Endothelial cell of umbilical vein (primary cell): ENCODE data around the gene LRRC66. TPM values are rescaled to one million over a fixed set of nuclear protein-coding genes. Genes with fewer than 3 reads are reported as not detected.
A peak's percentile ranks its signal among the peaks of the same experiment; 100 is the strongest.

ENCODE experiments used
- BruUV-seq: library from RNA; stranded (reverse); fragments of 400-500 nt; replicated peaks from 2 replicates; lab custom pipeline; 2021; lab: Mats Ljungman, UMichigan
- CTCF ChIA-PET: fragments of 300-600, 350-600 bp; sonication (Branson Sonifier 250); formaldehyde crosslinking; loops from one replicate; lab custom pipeline; 2021; ENCODE audit warnings: antibody characterized with exemption, inconsistent platforms; lab: Charles Lee
- POLR2A ChIA-PET: fragments of 300-600, 350-600 bp; sonication (Branson Sonifier 250); formaldehyde crosslinking; loops from one replicate; lab custom pipeline; 2021; ENCODE audit warnings: antibody characterized with exemption, inconsistent platforms; lab: Charles Lee
- DNase-seq: peaks from one replicate; pipeline ENCODE4 v3.0.0-alpha.2; 2011; ENCODE audit warnings: low read depth, low spot score
- FAIRE-seq: peaks from 2 replicates; lab custom pipeline; 2011; peaks lifted over from hg19 to GRCh38; lab: Jason Lieb, UNC
- H2AFZ ChIP-seq: 2 replicates; pipeline ENCODE4 v1.6.0; 2012; ENCODE audit warnings: low read depth, low read length, control low read depth, inconsistent platforms
- H3K27ac ChIP-seq: 2 replicates; pipeline ENCODE4 v1.5.1; 2011; ENCODE audit warnings: low read depth, mild to moderate bottlenecking, control low read depth, low read length, moderate library complexity; ENCODE audit not compliant: insufficient read depth
- H3K27me3 ChIP-seq, 2 experiments: 2 replicates each; pipeline versions ENCODE4 v1.6.0 to v1.6.1; 2011; ENCODE audit warnings: low read length in 2 of 2, mixed read lengths in 1 of 2; ENCODE audit not compliant: control insufficient read depth in 2 of 2, insufficient read depth in 2 of 2
- H3K36me3 ChIP-seq, 2 experiments: 2 replicates in 1 of 2; 3 replicates in 1 of 2; pipeline ENCODE4 v1.5.1; 2011; ENCODE audit warnings: low read length in 2 of 2, mild to moderate bottlenecking in 1 of 2, moderate library complexity in 1 of 2; ENCODE audit not compliant: control insufficient read depth in 2 of 2, insufficient read depth in 2 of 2; ENCODE audit errors: extremely low read depth in 1 of 2
- H3K4me1 ChIP-seq: 3 replicates; pipeline ENCODE4 v1.5.1; 2011; ENCODE audit warnings: mild to moderate bottlenecking, low read length; ENCODE audit not compliant: control insufficient read depth, insufficient read depth; ENCODE audit errors: extremely low read depth
- H3K4me2 ChIP-seq: 2 replicates; pipeline ENCODE4 v1.6.1; 2011; ENCODE audit warnings: low read length, control low read depth, mixed read lengths; ENCODE audit not compliant: insufficient read depth
- H3K4me3 ChIP-seq, 3 experiments: fragments of 200-600 bp in 1 of 3; sonication (generic), shearing (Covaris generic) in 1 of 3; replicated peaks in 1 of 3; 2 replicates each; pipeline ENCODE4 v1.5.1; 2011 to 2016; ENCODE audit warnings: control low read depth in 3 of 3, low read length in 3 of 3, mild to moderate bottlenecking in 2 of 3, inconsistent platforms in 1 of 3, low read depth in 1 of 3, moderate library complexity in 1 of 3; ENCODE audit not compliant: insufficient read depth in 1 of 3
- H3K79me2 ChIP-seq: 2 replicates; pipeline ENCODE4 v1.6.0; 2012; ENCODE audit warnings: low read length, inconsistent platforms; ENCODE audit not compliant: control insufficient read depth, insufficient read depth
- H3K9ac ChIP-seq: replicated peaks from 2 replicates; pipeline ENCODE3; 2011; ENCODE audit warnings: low read length, control low read depth; ENCODE audit not compliant: insufficient read depth; ENCODE audit errors: extremely low read depth
- H3K9me1 ChIP-seq: replicated peaks from 3 replicates; pipeline ENCODE4 v1.6.0; 2011; ENCODE audit warnings: mild to moderate bottlenecking, low read length; ENCODE audit not compliant: control insufficient read depth, insufficient read depth; ENCODE audit errors: extremely low read depth
- H3K9me3 ChIP-seq: replicated peaks from 2 replicates; pipeline ENCODE4 v1.5.1; 2012; ENCODE audit warnings: low read length, inconsistent platforms; ENCODE audit not compliant: control insufficient read depth, insufficient read depth
- H4K20me1 ChIP-seq: replicated peaks from 2 replicates; pipeline ENCODE3; 2011; ENCODE audit warnings: mild to moderate bottlenecking, low read length; ENCODE audit not compliant: control insufficient read depth, insufficient read depth; ENCODE audit errors: extremely low read depth
- EZH2 ChIP-seq: IDR thresholded peaks from 2 replicates; pipeline ENCODE4 v1.6.1; 2012; ENCODE audit warnings: borderline replicate concordance, low read depth, mild to moderate bottlenecking, moderate library complexity, low read length, inconsistent platforms; ENCODE audit not compliant: severe bottlenecking
- FOS ChIP-seq: IDR thresholded peaks from 2 replicates; pipeline ENCODE4 v1.6.1; 2011; ENCODE audit warnings: mild to moderate bottlenecking, low read length, moderate library complexity, borderline replicate concordance; ENCODE audit not compliant: insufficient read depth
- MYC ChIP-seq: IDR thresholded peaks from one replicate; pipeline ENCODE4 v1.6.1; 2011; ENCODE audit warnings: mild to moderate bottlenecking, low read depth, low read length
- POLR2A ChIP-seq: IDR thresholded peaks from 2 replicates; pipeline ENCODE4 v1.6.1; 2012; ENCODE audit warnings: low read depth, mild to moderate bottlenecking, control low read depth, low read length
- POLR2AphosphoS5 ChIP-seq: IDR thresholded peaks from 2 replicates; pipeline ENCODE4 v1.6.1; 2012; ENCODE audit warnings: low read depth, mild to moderate bottlenecking, control low read depth, low read length, moderate library complexity; ENCODE audit not compliant: insufficient read depth
- dilution Hi-C: fragments of 300-500 bp; cut with MboI; formaldehyde crosslinking; loops from one replicate; pipeline ENCODE4 v1.15.0; 2019; ENCODE audit warnings: low sequenced_read_pairs; ENCODE audit not compliant: extremely low pct_ligation_motif_present
- intact Hi-C: fragments of 100-400 bp; cut with micrococcal nuclease; formaldehyde crosslinking; loops from one replicate; pipeline ENCODE4 v1.10.0; 2022
- polyA plus RNA-seq, 4 experiments: library from polyadenylated mRNA; depleted of rRNA in 3 of 4; stranded (reverse) in 3 of 4; unstranded in 1 of 4; fragments of >200 nt; gene quantifications; 2 replicates each; pipeline versions ENCODE4 v1.2.1 to v1.2.3, GENCODE V29; 2011 to 2012; ENCODE audit warnings: missing spikeins in 1 of 4
- total RNA-seq: library from RNA; stranded (reverse); gene quantifications from 2 replicates; pipeline ENCODE4 v1.2.3, GENCODE V29; 2021
- TF ChIP-seq, protein P1 (sequence below), 2 donors: IDR thresholded peaks; 1 replicate in 1 of 2; 2 replicates in 1 of 2; pipeline ENCODE4 v1.5.1; 2011; ENCODE audit warnings: low read length in 2 of 2, mild to moderate bottlenecking in 2 of 2, moderate library complexity in 2 of 2, control low read depth in 1 of 2, inconsistent platforms in 1 of 2, low read depth in 1 of 2; ENCODE audit not compliant: insufficient read depth in 1 of 2; ENCODE audit errors: extremely low read depth in 1 of 2
- TF ChIP-seq, protein P2 (sequence below): IDR thresholded peaks from 2 replicates; pipeline ENCODE4 v1.6.1; 2011; ENCODE audit not compliant: insufficient read depth, insufficient read length

Gene LRRC66
- total and polyA plus RNA-seq, 2 donors (not counting 3 experiments of a cell fraction or from before 2014, with no cell fraction given): 0.15 to 0.27 TPM

DNA sequence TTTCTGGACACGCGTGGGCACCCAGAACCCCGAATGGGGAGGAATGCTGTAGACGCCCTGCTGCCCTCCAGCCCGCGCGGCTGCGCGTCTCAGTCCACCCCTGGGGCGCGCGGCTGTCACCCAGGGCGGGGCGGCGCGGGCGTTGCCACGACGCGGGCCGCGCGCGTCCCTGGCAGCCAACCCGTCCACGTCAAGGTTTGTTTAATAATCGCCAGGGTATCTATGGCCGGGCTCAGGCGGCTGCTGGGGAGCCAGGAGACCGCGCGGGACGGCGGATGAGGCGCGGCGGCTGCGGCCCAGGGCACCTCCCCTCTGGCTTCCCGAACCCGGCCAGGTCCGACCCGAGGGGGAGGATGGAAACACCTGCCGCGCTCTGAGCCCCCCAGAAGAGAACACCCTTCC lies 31.1 kb upstream of the LRRC66 start, which contains the start of gene SPATA18:
Gene SPATA18 (plus strand): TSS at position 92 of the 402 bp plus-strand sequence. CDS start 401 bp downstream, outside the sequence.
- peak within 1 kb of the TSS; percentile 10 for H3K27ac ChIP-seq
- H3K9me1 ChIP-seq: no peaks in the 10 kb centered on the region
- BruUV-seq: no TSS peak
- H3K27me3 ChIP-seq: peaks cover 23 to 47% of the 10 kb centered on the region in 2 experiments
- H3K79me2 ChIP-seq: no peaks in the 10 kb centered on the region
- peak within 1 kb of the TSS; percentile 71 to 74 (median 72) for H3K4me3 ChIP-seq
- FAIRE-seq (no peak), DNase-seq (no peak)
- H3K4me1 ChIP-seq: peaks cover 12% of the 10 kb centered on the region
- H3K36me3 ChIP-seq: no peaks in the 10 kb centered on the region
- H2AFZ ChIP-seq: peak within 1 kb of the TSS; percentile 96
- H3K9ac ChIP-seq: peak within 1 kb of the TSS; percentile 45
- POLR2A ChIA-PET: interaction anchor here (1.5 kb wide), 1 partner anchor 13 kb away, joined by 5 read pairs; the partner anchor contains the start of gene SGCB
- intact Hi-C loops (loop anchor here (1.0 kb wide), 1 partner anchor 12 kb away; no protein-coding TSS in a partner anchor), dilution Hi-C loops (no loop called here)
- CTCF ChIA-PET: interaction anchor here (2.9 kb wide), 1 partner anchor 14 kb away, joined by 13 read pairs; the partner anchor contains the start of gene SGCB
- H3K9me3 ChIP-seq: no peaks in the 10 kb centered on the region
- TF ChIP-seq POLR2AphosphoS5: no peak
- TF ChIP-seq EZH2: peak; percentile 62
- no peaks in the 10 kb centered on the region for H4K20me1 ChIP-seq
- peak within 1 kb of the TSS; percentile 93 for H3K4me2 ChIP-seq

- BruUV-seq: no TSS peak
- H3K4me2 ChIP-seq: no peak overlapping the region
- H2AFZ ChIP-seq: no peak overlapping the region
- no peaks in the 10 kb centered on the region for H3K9me1 ChIP-seq
- no peaks in the 10 kb centered on the region for H3K9me3 ChIP-seq
- peaks cover 12% of the 10 kb centered on the region for H3K4me1 ChIP-seq
- POLR2A ChIA-PET: no interaction called here
- H3K9ac ChIP-seq: no peak overlapping the region
- FAIRE-seq: no peak
- DNase-seq: no peak
- no peaks in the 10 kb centered on the region for H4K20me1 ChIP-seq
- CTCF ChIA-PET: no interaction called here
- H3K27me3 ChIP-seq: peaks cover 28 to 45% of the 10 kb centered on the region in 2 experiments
- dilution Hi-C loops: no loop called here
- H3K27ac ChIP-seq: no peak overlapping the region
- H3K79me2 ChIP-seq: no peaks in the 10 kb centered on the region
- intact Hi-C loops: no loop called here
- H3K4me3 ChIP-seq: no peak overlapping the region
- TF ChIP-seq EZH2 (no peak), FOS (no peak), POLR2A (no peak), POLR2AphosphoS5 (no peak), MYC (no peak)
- TF ChIP-seq, protein P1, sequence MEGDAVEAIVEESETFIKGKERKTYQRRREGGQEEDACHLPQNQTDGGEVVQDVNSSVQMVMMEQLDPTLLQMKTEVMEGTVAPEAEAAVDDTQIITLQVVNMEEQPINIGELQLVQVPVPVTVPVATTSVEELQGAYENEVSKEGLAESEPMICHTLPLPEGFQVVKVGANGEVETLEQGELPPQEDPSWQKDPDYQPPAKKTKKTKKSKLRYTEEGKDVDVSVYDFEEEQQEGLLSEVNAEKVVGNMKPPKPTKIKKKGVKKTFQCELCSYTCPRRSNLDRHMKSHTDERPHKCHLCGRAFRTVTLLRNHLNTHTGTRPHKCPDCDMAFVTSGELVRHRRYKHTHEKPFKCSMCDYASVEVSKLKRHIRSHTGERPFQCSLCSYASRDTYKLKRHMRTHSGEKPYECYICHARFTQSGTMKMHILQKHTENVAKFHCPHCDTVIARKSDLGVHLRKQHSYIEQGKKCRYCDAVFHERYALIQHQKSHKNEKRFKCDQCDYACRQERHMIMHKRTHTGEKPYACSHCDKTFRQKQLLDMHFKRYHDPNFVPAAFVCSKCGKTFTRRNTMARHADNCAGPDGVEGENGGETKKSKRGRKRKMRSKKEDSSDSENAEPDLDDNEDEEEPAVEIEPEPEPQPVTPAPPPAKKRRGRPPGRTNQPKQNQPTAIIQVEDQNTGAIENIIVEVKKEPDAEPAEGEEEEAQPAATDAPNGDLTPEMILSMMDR (IDR thresholded peaks at IDR 0.05; ENCODE audit: extremely low read depth in 1 of 2, insufficient read depth in 1 of 2, low read depth in 1 of 2, low read length in 2 of 2): no peak
- TF ChIP-seq, protein P2, sequence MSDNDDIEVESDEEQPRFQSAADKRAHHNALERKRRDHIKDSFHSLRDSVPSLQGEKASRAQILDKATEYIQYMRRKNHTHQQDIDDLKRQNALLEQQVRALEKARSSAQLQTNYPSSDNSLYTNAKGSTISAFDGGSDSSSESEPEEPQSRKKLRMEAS: no peak
- H3K36me3 ChIP-seq: no peaks in the 10 kb centered on the region
These were observed 29.1 kb upstream of the LRRC66 start for GRCh38 chr4:52049266-52049665.
